Left renal cortex interstitium (tissue), 4 donors: ENCODE data around the gene ZER1. TPM values are rescaled to one million over a fixed set of nuclear protein-coding genes. Genes with fewer than 3 reads are reported as not detected.

Experiments used
- DNase-seq, 4 donors: peaks; one replicate each; pipeline ENCODE4 v3.0.0-alpha.2; 2013; ENCODE audit warnings: low read depth in 4 of 4, low spot score in 2 of 4, missing footprints in 1 of 4
- polyA plus RNA-seq, 4 donors: library from polyadenylated mRNA; unstranded; fragments of 120-200 nt; gene quantifications; one replicate each; pipeline ENCODE4 v1.2.1, GENCODE V29; 2013; ENCODE audit not compliant: insufficient read length in 4 of 4

Gene ZER1
- polyA plus RNA-seq, 4 donors = 33.5 to 43.9 (median 37.0) TPM

GRCh38 chr9:128743421-128743820, 28.3 kb downstream of the ZER1 start:
- DNase-seq = no peak

- no peak for DNase-seq
These were observed 29.3 kb downstream of the ZER1 start for GRCh38 chr9:128742401-128742800.

GRCh38 chr9:128735373-128735772, 36.4 kb downstream of the ZER1 start:
- DNase-seq = no peak

- peak in 3 of 4 donors; percentile 51 to 73 (median 57) for DNase-seq
These were observed 38.5 kb downstream of the ZER1 start for GRCh38 chr9:128733256-128733655.

- DNase-seq = no peak
These were observed 39.2 kb downstream of the ZER1 start for GRCh38 chr9:128732576-128732975.

GRCh38 chr9:128731691-128732090, 40.0 kb downstream of the ZER1 start:
- DNase-seq = no peak

- no peak for DNase-seq
These were observed 40.6 kb downstream of the ZER1 start for GRCh38 chr9:128731093-128731492.

- DNase-seq = no peak
These were observed 41.8 kb downstream of the ZER1 start for GRCh38 chr9:128729766-128730517.

GRCh38 chr9:128729302-128729701, 42.4 kb downstream of the ZER1 start:
- no peak for DNase-seq

- no peak for DNase-seq
These were observed 43.4 kb downstream of the ZER1 start for GRCh38 chr9:128728298-128728697.

- no peak for DNase-seq
These were observed 44.0 kb downstream of the ZER1 start for GRCh38 chr9:128727640-128728248.

GRCh38 chr9:128724744-128725211, 46.9 kb downstream of the ZER1 start:
- DNase-seq = no peak

- peak; percentile 72 to 86 (median 77) for DNase-seq
These were observed 47.6 kb downstream of the ZER1 start, which contains the start of gene ZDHHC12 for GRCh38 chr9:128723866-128724743. Gene ZDHHC12 (minus strand): TSS chr9:128724127. CDS start chr9:128724093, 34 bp downstream.

GRCh38 chr9:128723352-128723865, 48.3 kb downstream of the ZER1 start:
- no peak for DNase-seq

GRCh38 chr9:128722380-128723351, 49.1 kb downstream of the ZER1 start:
- no peak for DNase-seq

GRCh38 chr9:128721487-128722010, 50.2 kb downstream of the ZER1 start:
- no peak for DNase-seq

GRCh38 chr9:128720841-128721486, 50.8 kb downstream of the ZER1 start:
- DNase-seq = no peak

- no peak for DNase-seq
These were observed 51.7 kb downstream of the ZER1 start for GRCh38 chr9:128719919-128720605.
